OCI-LY1 (cell line): ENCODE measurements around the gene PRR5.

Source experiments
- H2AFZ ChIP-seq: fragments of 200-600 bp; sonication (generic), shearing (Covaris generic); 2 replicates; pipeline ENCODE4 v1.6.0; 2014; ENCODE audit warnings: antibody characterized with exemption, mild to moderate bottlenecking, low read length
- H3F3A ChIP-seq: fragments of 200-600 bp; sonication (generic), shearing (Covaris generic); 2 replicates; pipeline ENCODE4 v1.6.0; 2014; ENCODE audit warnings: mild to moderate bottlenecking, antibody characterized with exemption, low read length, moderate library complexity; ENCODE audit not compliant: insufficient read depth
- H3K27ac ChIP-seq: fragments of 200-600 bp; sonication (generic); 2 replicates; pipeline ENCODE4 v1.5.1; 2014; ENCODE audit warnings: low read length, mixed run types, mild to moderate bottlenecking, low read depth; ENCODE audit not compliant: poor library complexity, severe bottlenecking
- H3K27me3 ChIP-seq: fragments of 200-600 bp; sonication (generic); 2 replicates; pipeline ENCODE4 v1.6.0; 2014; ENCODE audit warnings: antibody characterized with exemption, mild to moderate bottlenecking, low read length, moderate library complexity; ENCODE audit not compliant: insufficient read depth
- H3K36me3 ChIP-seq: fragments of 200-600 bp; sonication (generic); 2 replicates; pipeline ENCODE4 v1.6.1; 2014; ENCODE audit warnings: mild to moderate bottlenecking, antibody characterized with exemption, low read length, moderate library complexity, mixed read lengths; ENCODE audit not compliant: insufficient read depth
- H3K4me1 ChIP-seq: fragments of 200-600 bp; sonication (generic); 2 replicates; pipeline ENCODE4 v1.5.1; 2014; ENCODE audit warnings: mild to moderate bottlenecking, low read length, moderate library complexity; ENCODE audit not compliant: insufficient read depth, severe bottlenecking
- H3K4me2 ChIP-seq: fragments of 200-600 bp; sonication (generic), shearing (Covaris generic); 2 replicates; pipeline ENCODE4 v1.6.1; 2014; ENCODE audit warnings: low read length
- H3K4me3 ChIP-seq: fragments of 200-600 bp; sonication (generic); 2 replicates; pipeline ENCODE4 v1.5.1; 2014; ENCODE audit warnings: low read length, low read depth, mild to moderate bottlenecking, mixed read lengths; ENCODE audit not compliant: poor library complexity, severe bottlenecking
- H3K79me2 ChIP-seq: fragments of 200-600 bp; shearing (Covaris generic); 2 replicates; pipeline ENCODE4 v1.6.1; 2016; ENCODE audit warnings: mixed run types, low read length, mixed read lengths; ENCODE audit not compliant: insufficient read depth
- H3K9ac ChIP-seq: fragments of 200-600 bp; sonication (generic), shearing (Covaris generic); 2 replicates; pipeline ENCODE4 v1.6.1; 2014; ENCODE audit warnings: mild to moderate bottlenecking, low read length, mixed read lengths
- H3K9me2 ChIP-seq: fragments of 200-600 bp; sonication (generic), shearing (Covaris generic); 2 replicates; pipeline ENCODE4 v1.6.1; 2014; ENCODE audit warnings: low read depth, mild to moderate bottlenecking, low read length, mixed read lengths
- H3K9me3 ChIP-seq: fragments of 200-600 bp; shearing (Covaris generic); 2 replicates; pipeline ENCODE4 v1.6.1; 2014; ENCODE audit warnings: low read length, mixed read lengths
- H4K20me1 ChIP-seq: fragments of 200-600 bp; sonication (generic), shearing (Covaris generic); 2 replicates; pipeline ENCODE4 v1.6.0; 2016; ENCODE audit warnings: mild to moderate bottlenecking, low read length; ENCODE audit not compliant: insufficient read depth
- EZH2 ChIP-seq: fragments of 200-600 bp; sonication (generic), shearing (Covaris generic); IDR thresholded peaks from 2 replicates; pipeline ENCODE4 v1.8.0; 2017; ENCODE audit warnings: borderline replicate concordance, mixed run types, mild to moderate bottlenecking, antibody characterized with exemption, low read length, moderate library complexity, mixed read lengths
- TF ChIP-seq, protein P1 (sequence below): fragments of 200-600 bp; sonication (generic), shearing (Covaris generic); IDR thresholded peaks from 2 replicates; pipeline ENCODE4 v1.5.1; 2017; ENCODE audit warnings: mild to moderate bottlenecking, antibody characterized with exemption, low read length, moderate library complexity, mixed read lengths

Gene PRR5

DNA sequence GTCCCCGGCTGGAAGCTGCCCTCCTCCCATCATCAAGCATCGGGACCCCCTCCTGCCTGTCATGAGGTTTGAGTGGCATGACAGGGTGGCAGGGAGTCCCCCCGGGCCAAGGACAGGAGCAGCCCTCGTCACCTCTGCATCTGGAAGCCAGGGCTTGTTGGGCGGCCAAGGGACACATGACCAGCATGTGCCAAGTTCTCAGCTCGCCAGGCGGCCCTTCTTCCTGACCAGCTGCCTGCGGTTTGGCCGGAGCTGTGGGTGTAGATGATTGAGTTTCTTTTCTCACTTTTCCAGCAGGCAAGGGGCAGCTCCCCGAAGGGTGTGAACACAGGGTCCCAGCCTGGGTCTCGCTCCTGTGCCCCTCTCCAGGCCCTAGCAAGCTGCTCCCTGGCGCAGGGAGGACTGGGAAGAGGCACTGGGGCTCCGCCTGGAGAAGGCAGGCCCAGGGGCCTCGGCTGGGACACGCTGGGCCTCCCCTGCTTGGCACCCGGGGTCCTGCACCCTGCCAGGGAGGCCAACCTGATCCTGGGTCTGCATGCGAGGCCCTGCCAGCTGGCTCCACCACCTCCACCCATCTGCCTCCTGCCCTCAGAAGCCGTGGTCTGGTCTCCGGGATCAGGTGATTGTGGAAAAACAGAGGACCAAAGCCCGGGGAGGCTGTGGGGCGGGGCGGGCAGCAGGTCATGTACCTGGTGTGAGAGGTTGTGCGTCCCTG, 63.7 kb downstream of the PRR5 start:
- H3F3A ChIP-seq, result no peaks in the 10 kb centered on the region
- H3K9me2 ChIP-seq, result no peaks in the 10 kb centered on the region
- no peak overlapping the region for H2AFZ ChIP-seq
- H3K27ac ChIP-seq, result no peak overlapping the region
- H3K4me1 ChIP-seq, result no peaks in the 10 kb centered on the region
- H3K4me2 ChIP-seq, result no peak overlapping the region
- no peaks in the 10 kb centered on the region for H3K9me3 ChIP-seq
- TF ChIP-seq, protein P1, sequence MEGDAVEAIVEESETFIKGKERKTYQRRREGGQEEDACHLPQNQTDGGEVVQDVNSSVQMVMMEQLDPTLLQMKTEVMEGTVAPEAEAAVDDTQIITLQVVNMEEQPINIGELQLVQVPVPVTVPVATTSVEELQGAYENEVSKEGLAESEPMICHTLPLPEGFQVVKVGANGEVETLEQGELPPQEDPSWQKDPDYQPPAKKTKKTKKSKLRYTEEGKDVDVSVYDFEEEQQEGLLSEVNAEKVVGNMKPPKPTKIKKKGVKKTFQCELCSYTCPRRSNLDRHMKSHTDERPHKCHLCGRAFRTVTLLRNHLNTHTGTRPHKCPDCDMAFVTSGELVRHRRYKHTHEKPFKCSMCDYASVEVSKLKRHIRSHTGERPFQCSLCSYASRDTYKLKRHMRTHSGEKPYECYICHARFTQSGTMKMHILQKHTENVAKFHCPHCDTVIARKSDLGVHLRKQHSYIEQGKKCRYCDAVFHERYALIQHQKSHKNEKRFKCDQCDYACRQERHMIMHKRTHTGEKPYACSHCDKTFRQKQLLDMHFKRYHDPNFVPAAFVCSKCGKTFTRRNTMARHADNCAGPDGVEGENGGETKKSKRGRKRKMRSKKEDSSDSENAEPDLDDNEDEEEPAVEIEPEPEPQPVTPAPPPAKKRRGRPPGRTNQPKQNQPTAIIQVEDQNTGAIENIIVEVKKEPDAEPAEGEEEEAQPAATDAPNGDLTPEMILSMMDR, result no peak
- TF ChIP-seq EZH2, result no peak
- no peak overlapping the region for H3K9ac ChIP-seq
- no peaks in the 10 kb centered on the region for H3K36me3 ChIP-seq
- H4K20me1 ChIP-seq, result no peaks in the 10 kb centered on the region
- H3K79me2 ChIP-seq, result no peaks in the 10 kb centered on the region
- peaks cover 3% of the 10 kb centered on the region; the same call in 1 of the 2 replicates for H3K27me3 ChIP-seq
- H3K4me3 ChIP-seq, result no peak overlapping the region

GRCh38 chr22:44773082-44773481, 71.1 kb downstream of the PRR5 start:
- H3K9me2 ChIP-seq, result no peaks in the 10 kb centered on the region
- H3K4me2 ChIP-seq, result no peak overlapping the region
- no peak overlapping the region for H3K9ac ChIP-seq
- no peak for TF ChIP-seq EZH2
- TF ChIP-seq, protein P1, result no peak
- H3K79me2 ChIP-seq, result no peaks in the 10 kb centered on the region
- H3K4me3 ChIP-seq, result no peak overlapping the region
- no peaks in the 10 kb centered on the region for H4K20me1 ChIP-seq
- no peaks in the 10 kb centered on the region; the same call in 1 of the 2 replicates for H3K36me3 ChIP-seq
- peaks cover 5% of the 10 kb centered on the region for H3K9me3 ChIP-seq
- no peaks in the 10 kb centered on the region for H3K4me1 ChIP-seq
- H3F3A ChIP-seq, result no peaks in the 10 kb centered on the region
- H2AFZ ChIP-seq, result no peak overlapping the region
- H3K27ac ChIP-seq, result no peak overlapping the region
- H3K27me3 ChIP-seq, result no peaks in the 10 kb centered on the region

- H3K79me2 ChIP-seq, result no peaks in the 10 kb centered on the region
- no peak overlapping the region for H3K4me3 ChIP-seq
These were observed 73.9 kb downstream of the PRR5 start for GRCh38 chr22:44775862-44776261.

More at GRCh38 chr22:44775862-44776261, 73.9 kb downstream of the PRR5 start:
- Histone ChIP-seq H2AFZ (no peak overlapping the region), H3K36me3 (no peaks in the 10 kb centered on the region; the same call in 1 of the 2 replicates), H3K4me2 (no peak overlapping the region), H3K4me1 (no peaks in the 10 kb centered on the region), H4K20me1 (no peaks in the 10 kb centered on the region), H3K9me3 (peaks cover 5% of the 10 kb centered on the region), H3K9me2 (no peaks in the 10 kb centered on the region), H3K27ac (no peak overlapping the region), H3K27me3 (no peaks in the 10 kb centered on the region), H3F3A (no peaks in the 10 kb centered on the region), H3K9ac (no peak overlapping the region)
- TF ChIP-seq, protein P1, result no peak
- TF ChIP-seq EZH2, result no peak
